Coronary artery (tissue), 2 donors: ENCODE measurements around the gene CACNB2.
"Not testable (repeated sequence)": the region's sequence is repeated elsewhere in the genome, so short reads cannot be mapped to it uniquely, and the experiment has no call there.

ENCODE experiments used
- DNase-seq: peaks from one replicate; pipeline ENCODE4 v3.0.0-alpha.2; 2017; ENCODE audit warnings: low spot score
- H3K27ac ChIP-seq, 2 donors: fragments of 200-600 bp; sonication (generic); one replicate each; pipeline ENCODE4 v1.5.1; 2016 to 2019
- H3K4me3 ChIP-seq: fragments of 200-600 bp; sonication (generic); 2 replicates; pipeline ENCODE4 v1.5.1; 2016; ENCODE audit warnings: mild to moderate bottlenecking, moderate library complexity
- CTCF ChIP-seq: fragments of 200-600 bp; sonication (generic); IDR thresholded peaks from one replicate; pipeline ENCODE4 v1.5.1; 2019; ENCODE audit warnings: antibody characterized with exemption

The CACNB2 gene

DNA sequence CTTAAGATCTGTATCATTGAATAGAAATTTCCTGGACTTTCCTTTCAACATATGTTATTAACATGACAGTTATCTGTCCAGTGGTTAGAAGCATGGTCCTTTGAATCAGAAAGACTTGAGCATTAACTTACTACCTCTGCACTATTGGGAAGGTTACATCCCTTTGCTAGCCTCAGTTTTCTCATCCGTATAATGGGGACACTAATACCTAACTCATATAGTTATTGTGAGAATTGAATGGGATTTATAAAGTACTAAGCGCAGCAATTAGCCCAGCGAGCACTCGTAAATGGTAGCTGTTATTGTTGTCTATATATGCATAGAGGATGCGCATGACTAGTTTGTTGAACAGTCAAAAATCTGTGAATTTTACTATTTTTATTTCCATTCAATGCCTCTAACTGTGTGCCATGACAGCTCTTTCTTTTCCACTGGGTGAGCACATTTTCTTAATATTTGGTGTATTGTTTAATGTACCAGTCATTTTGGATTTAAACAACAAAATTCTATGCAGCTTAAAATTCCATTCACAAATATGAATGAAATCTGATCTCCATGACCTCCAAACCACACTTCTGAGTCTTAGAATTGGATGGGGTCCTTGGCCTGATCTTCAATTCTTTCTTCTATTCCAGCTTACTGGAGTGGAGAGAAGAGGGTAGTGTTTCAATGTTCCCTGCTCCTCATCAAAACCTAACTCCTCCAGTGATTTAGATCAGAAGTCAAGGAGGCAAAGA, 65.0 kb downstream of the CACNB2 start:
- Histone ChIP-seq H3K4me3 (no peak overlapping the region), H3K27ac (no peak overlapping the region)
- no peak for TF ChIP-seq CTCF
- no peak for DNase-seq

- not testable (repeated sequence) for H3K27ac ChIP-seq, H3K4me3 ChIP-seq, DNase-seq
These were observed 68.0 kb downstream of the CACNB2 start for GRCh38 chr10:18208186-18208585.

DNA sequence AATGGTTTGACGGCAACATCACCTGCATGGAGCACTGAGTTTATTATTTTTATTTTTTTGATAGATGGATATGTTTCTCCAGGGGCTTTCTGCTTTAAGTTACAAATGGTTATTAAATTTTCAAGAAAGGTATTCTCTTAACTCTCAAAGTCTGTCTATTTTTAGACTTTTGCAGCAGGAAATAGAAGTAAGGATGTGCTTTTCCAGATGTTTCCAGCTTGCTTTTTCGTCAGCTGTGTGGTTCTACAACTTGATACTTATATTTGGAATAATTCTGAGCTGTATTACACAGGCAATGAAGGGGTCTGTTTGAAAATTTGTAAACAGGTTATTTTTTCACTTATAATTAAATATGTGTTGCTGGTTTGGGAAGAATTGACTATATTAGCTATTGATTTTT, 69.0 kb downstream of the CACNB2 start:
- no peak overlapping the region for H3K27ac ChIP-seq
- no peak for TF ChIP-seq CTCF
- H3K4me3 ChIP-seq, result no peak overlapping the region
- DNase-seq, result no peak

- no peak for TF ChIP-seq CTCF
- H3K4me3 ChIP-seq, result no peak overlapping the region
- no peak overlapping the region for H3K27ac ChIP-seq
- no peak for DNase-seq
These were observed 70.5 kb downstream of the CACNB2 start for GRCh38 chr10:18210711-18211110.

GRCh38 chr10:18211862-18212261, 71.6 kb downstream of the CACNB2 start:
- DNase-seq, result no peak
- no peak for TF ChIP-seq CTCF
- no peak overlapping the region for H3K27ac ChIP-seq
- no peak overlapping the region for H3K4me3 ChIP-seq

DNA sequence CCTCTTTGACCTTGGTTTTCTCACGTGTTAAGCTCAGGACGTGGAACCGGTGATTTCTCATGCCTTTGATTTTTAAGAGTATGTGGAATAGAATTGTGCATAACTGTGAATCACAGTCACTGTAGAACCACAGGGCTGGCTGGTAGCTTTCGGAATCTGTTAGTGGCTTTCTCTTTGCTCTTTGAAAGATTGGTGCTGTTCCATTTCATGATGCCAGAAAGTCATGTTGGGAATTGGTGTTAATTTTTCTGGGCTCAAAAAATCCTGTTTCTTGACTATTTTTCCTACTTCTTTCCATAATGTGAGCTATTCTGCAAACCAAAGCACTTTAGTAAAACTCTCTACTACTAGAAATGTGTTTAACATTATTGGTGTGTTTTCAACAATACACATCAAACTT, 73.0 kb downstream of the CACNB2 start:
- no peak overlapping the region for H3K4me3 ChIP-seq
- H3K27ac ChIP-seq, result no peak overlapping the region
- no peak for TF ChIP-seq CTCF
- DNase-seq, result no peak

DNA sequence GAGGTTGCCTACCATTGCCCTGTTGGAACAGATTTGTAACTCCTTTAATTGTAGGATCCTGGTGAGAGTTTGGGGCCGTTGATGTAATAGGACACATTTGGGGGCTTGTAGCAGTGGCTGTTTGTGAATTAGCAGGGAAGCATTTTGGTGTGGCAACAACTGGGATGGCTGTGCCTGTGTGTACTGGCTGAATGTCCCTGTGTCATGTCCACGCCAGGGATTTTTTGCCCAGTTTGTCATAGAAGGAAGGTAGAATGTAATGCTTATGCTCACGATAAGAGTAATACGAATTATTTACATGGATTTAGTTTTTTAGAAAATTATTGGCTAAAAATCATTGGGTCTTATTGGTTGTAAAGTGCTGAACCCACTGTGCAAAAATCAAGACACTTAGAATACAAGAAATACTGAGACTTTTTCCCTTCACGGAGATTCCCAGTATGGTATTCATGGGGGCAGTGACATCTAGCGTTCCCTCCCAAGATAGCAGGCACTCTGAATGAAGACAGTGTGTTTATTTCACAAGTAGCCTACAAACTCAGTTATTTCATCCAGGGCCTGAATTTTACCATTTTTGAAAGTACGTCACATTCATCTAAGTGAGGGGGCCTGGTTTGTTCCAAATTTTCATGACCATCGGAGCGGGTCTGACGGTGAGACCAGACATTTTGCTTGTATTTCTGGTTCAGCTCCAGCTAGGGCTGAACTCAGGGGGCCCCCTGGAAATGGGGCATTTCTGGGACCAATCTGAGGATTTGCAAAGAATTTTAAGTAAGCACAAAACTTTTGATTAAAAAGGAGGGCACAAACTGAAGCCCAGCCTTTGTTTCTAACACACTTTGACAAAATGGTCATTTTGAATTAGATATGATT, 74.7 kb downstream of the CACNB2 start:
- Histone ChIP-seq H3K27ac (no peak overlapping the region), H3K4me3 (no peak overlapping the region)
- no peak for DNase-seq
- TF ChIP-seq CTCF, result peak; percentile 77
